ENCODE data around the gene DUSP22.

DNA sequence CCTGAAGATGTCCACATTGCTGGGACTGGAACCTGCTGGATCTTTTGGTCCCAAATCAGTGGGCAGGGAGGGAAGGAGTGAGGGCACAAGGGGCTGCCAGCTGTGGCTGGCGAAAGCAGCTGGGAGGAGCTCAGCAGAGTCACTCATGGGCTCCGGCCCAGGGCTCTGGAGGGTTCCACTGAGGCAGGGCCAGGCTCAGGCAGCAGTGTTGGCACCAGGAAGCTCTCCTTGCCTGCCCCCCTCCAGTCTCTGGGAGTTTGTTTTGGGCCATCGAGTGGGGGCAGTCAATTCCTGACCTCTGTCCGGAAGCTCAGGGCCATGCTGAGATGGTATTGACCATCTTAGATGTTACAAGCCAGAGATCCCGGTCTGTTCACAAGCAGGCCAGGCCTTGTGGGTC, 60.2 kb downstream of the DUSP22 start:
- no peak for TF ChIP-seq CTCF (conservative IDR thresholded peaks at IDR 0.05)
- no peak for TF ChIP-seq ZFX (IDR thresholded peaks at IDR 0.05)
